NT2/D1 (cell line): ENCODE results near the gene ELP5.

Source experiments
- SUZ12 ChIP-seq: IDR thresholded peaks from 2 replicates; pipeline ENCODE4 v1.6.1; 2011; ENCODE audit not compliant: insufficient read length, insufficient read depth; ENCODE audit errors: extremely low read depth
- YY1 ChIP-seq: IDR thresholded peaks from 2 replicates; pipeline ENCODE4 v1.6.1; 2011; ENCODE audit not compliant: insufficient read length, insufficient read depth
- ZNF274 ChIP-seq: IDR thresholded peaks from 2 replicates; pipeline ENCODE4 v1.6.1; 2011; ENCODE audit warnings: mild to moderate bottlenecking, low read depth, low read length

GRCh38 chr17:7237266-7237760, 14.7 kb upstream of the ELP5 start:
- no peak for TF ChIP-seq YY1
- TF ChIP-seq ZNF274 = no peak
- TF ChIP-seq SUZ12 = no peak
